HEK293T (cell line): Measurements from ENCODE around the gene HSD17B8.
A peak's percentile ranks its signal among the peaks of the same experiment; 100 is the strongest.

Source experiments
- CTCF ChIA-PET: fragments of 350-600 bp; formaldehyde crosslinking; extraction: SDS; loops from one replicate; lab custom pipeline; 2021; ENCODE audit warnings: antibody characterized with exemption, inconsistent platforms; lab: Yijun Ruan, JAX
- POLR2A ChIA-PET: fragments of 350-600 bp; formaldehyde crosslinking; extraction: SDS; loops from one replicate; lab custom pipeline; 2020; ENCODE audit warnings: antibody characterized with exemption, inconsistent platforms; lab: Yijun Ruan, JAX
- DNase-seq: peaks from one replicate; pipeline ENCODE4 v3.0.0; 2012; ENCODE audit warnings: mixed read lengths; ENCODE audit errors: extremely low spot score
- ARNT ChIP-seq: fragments of 450-650 bp; IDR thresholded peaks from 2 replicates; pipeline ENCODE4 v1.6.1; 2017; ENCODE audit warnings: mild to moderate bottlenecking
- BHLHE40 ChIP-seq: fragments of 450-650 bp; IDR thresholded peaks from 2 replicates; pipeline ENCODE4 v1.6.1; 2016; ENCODE audit warnings: mild to moderate bottlenecking, moderate library complexity, borderline replicate concordance
- CTBP1 ChIP-seq: fragments of 450-650 bp; IDR thresholded peaks from 2 replicates; pipeline ENCODE4 v1.6.1; 2016; ENCODE audit warnings: borderline replicate concordance
- ELF4 ChIP-seq: fragments of 450-650 bp; IDR thresholded peaks from 2 replicates; pipeline ENCODE4 v1.6.1; 2017; ENCODE audit warnings: antibody characterized with exemption
- FOXA1 ChIP-seq: fragments of 450-650 bp; IDR thresholded peaks from 2 replicates; pipeline ENCODE4 v1.6.1; 2016; ENCODE audit warnings: mild to moderate bottlenecking
- FOXK2 ChIP-seq: fragments of 450-650 bp; IDR thresholded peaks from 2 replicates; pipeline ENCODE4 v1.6.1; 2016; ENCODE audit warnings: mild to moderate bottlenecking
- FOXM1 ChIP-seq: fragments of 450-650 bp; IDR thresholded peaks from 2 replicates; pipeline ENCODE4 v1.6.1; 2017; ENCODE audit warnings: mild to moderate bottlenecking, borderline replicate concordance
- HDGF ChIP-seq: fragments of 450-650 bp; IDR thresholded peaks from 2 replicates; pipeline ENCODE4 v1.6.1; 2017; ENCODE audit warnings: antibody characterized with exemption, borderline replicate concordance
- L3MBTL2 ChIP-seq: fragments of 450-650 bp; conservative IDR thresholded peaks from 2 replicates; pipeline ENCODE4 v1.6.1; 2016; ENCODE audit warnings: mild to moderate bottlenecking
- LEF1 ChIP-seq: fragments of 450-650 bp; IDR thresholded peaks from 2 replicates; pipeline ENCODE4 v1.6.1; 2017; ENCODE audit warnings: mild to moderate bottlenecking, borderline replicate concordance
- NFRKB ChIP-seq: fragments of 450-650 bp; IDR thresholded peaks from 2 replicates; pipeline ENCODE4 v1.6.1; 2016; ENCODE audit warnings: mild to moderate bottlenecking, moderate library complexity
- SP1 ChIP-seq: fragments of 450-650 bp; IDR thresholded peaks from 2 replicates; pipeline ENCODE4 v1.6.1; 2017
- SUZ12 ChIP-seq: fragments of 450-650 bp; IDR thresholded peaks from 2 replicates; pipeline ENCODE4 v1.6.1; 2016; ENCODE audit warnings: mild to moderate bottlenecking
- TARDBP ChIP-seq: fragments of 450-650 bp; IDR thresholded peaks from 2 replicates; pipeline ENCODE4 v1.6.1; 2016
- ZNF384 ChIP-seq: fragments of 450-650 bp; IDR thresholded peaks from 2 replicates; pipeline ENCODE4 v1.6.1; 2016
- TF ChIP-seq, protein P1 (sequence below): fragments of 450-650 bp; IDR thresholded peaks from 2 replicates; pipeline ENCODE4 v1.6.1; 2016

Gene HSD17B8

DNA sequence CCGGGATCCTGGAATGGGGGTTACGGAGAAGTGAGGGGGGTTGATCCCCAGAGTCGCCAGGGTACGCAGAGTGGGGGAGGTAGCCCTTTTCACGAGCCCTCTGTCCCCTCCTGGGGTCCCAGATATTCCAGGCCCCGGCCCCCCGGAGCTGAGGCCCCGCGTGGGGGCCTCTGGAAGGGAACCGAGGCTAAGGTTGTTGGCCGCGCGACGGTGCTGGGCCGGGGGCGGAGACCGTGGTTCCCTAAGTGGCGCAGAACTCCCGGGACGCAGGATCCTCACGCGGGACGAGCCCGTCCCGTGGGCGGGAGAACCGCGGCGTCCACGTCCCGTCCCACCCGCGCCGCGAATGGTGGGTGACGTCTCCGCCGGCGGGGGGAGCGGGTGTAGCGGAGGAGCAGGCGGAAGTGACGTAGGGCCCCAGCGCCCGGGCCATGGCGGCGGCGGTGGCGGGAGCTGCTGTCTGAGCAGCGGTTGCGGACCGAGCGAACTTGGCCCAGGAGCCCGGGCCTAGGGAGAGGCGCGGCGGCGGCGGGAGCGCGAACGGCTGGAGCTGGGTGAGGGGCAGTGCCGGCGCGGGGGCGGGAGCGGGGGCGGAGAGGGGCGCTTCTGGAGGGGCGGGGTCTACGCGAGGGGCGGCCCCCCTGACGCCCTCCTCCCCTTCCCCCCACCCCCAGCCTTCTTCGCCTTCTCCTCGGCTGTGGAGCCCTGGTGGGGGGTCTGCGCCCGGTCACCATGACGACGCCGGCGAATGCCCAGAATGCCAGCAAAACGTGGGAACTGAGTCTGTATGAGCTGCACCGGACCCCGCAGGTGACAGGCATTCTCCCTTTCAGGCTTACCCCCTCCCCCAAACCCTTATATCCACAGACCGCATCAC, 3.9 kb downstream of the HSD17B8 start, which contains the start of gene RING1:
Gene RING1, plus strand, starts transcription at position 410 of the 877 bp plus-strand sequence. Its CDS starts 323 bp downstream, at position 733.
- peak; percentile 89 for DNase-seq
- CTCF ChIA-PET = no interaction called here
- peak; percentile 24; the same call in 1 of the 2 replicates for TF ChIP-seq FOXM1
- no peak for TF ChIP-seq L3MBTL2
- TF ChIP-seq LEF1 = 0 out of 2 replicates have a peak, but pooled peaks have one; percentile 55
- peak; percentile 95 for TF ChIP-seq TARDBP
- TF ChIP-seq FOXK2 = no peak
- POLR2A ChIA-PET = interaction anchor here (0.6 to 5.8 kb wide), 21 partner anchors 8 to 91 kb away, joined by 3 to 64 read pairs (median 5); partner anchors contain the start of genes B3GALT4, RPS18 and VPS52

GRCh38 chr6:33209856-33210255, 5.4 kb downstream of the HSD17B8 start:
- TF ChIP-seq ARNT (no peak), SP1 (no peak)
- TF ChIP-seq, protein P1, sequence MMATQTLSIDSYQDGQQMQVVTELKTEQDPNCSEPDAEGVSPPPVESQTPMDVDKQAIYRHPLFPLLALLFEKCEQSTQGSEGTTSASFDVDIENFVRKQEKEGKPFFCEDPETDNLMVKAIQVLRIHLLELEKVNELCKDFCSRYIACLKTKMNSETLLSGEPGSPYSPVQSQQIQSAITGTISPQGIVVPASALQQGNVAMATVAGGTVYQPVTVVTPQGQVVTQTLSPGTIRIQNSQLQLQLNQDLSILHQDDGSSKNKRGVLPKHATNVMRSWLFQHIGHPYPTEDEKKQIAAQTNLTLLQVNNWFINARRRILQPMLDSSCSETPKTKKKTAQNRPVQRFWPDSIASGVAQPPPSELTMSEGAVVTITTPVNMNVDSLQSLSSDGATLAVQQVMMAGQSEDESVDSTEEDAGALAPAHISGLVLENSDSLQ = no peak
- ChIA-PET CTCF (no interaction called here), POLR2A (interaction anchor here (1.5 to 5.8 kb wide), 2 partner anchors 16 to 39 kb away, joined by 3 to 64 read pairs; no protein-coding TSS in a partner anchor)
- no peak for DNase-seq

DNA sequence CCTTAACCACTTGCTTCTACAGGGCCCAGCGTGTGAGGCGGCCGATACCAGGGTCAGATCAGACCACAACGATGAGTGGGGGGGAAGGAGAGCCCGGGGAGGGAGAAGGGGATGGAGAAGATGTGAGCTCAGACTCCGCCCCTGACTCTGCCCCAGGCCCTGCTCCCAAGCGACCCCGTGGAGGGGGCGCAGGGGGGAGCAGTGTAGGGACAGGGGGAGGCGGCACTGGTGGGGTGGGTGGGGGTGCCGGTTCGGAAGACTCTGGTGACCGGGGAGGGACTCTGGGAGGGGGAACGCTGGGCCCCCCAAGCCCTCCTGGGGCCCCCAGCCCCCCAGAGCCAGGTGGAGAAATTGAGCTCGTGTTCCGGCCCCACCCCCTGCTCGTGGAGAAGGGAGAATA, 6.7 kb downstream of the HSD17B8 start:
- ChIA-PET CTCF (interaction anchor here (1.4 kb wide), 1 partner anchor 38 kb away, joined by 5 read pairs; no protein-coding TSS in a partner anchor), POLR2A (interaction anchor here (1.0 to 5.8 kb wide), 4 partner anchors 15 to 37 kb away, joined by 3 to 64 read pairs (median 5); no protein-coding TSS in a partner anchor)
- no peak for DNase-seq
- no peak for TF ChIP-seq FOXA1
- TF ChIP-seq L3MBTL2 = no peak
- TF ChIP-seq LEF1 = no peak
- TF ChIP-seq FOXM1 = no peak
- no peak for TF ChIP-seq ZNF384
- TF ChIP-seq, protein P1 = no peak
- TF ChIP-seq BHLHE40 = no peak
- TF ChIP-seq HDGF = no peak
- no peak for TF ChIP-seq TARDBP
- TF ChIP-seq ARNT = no peak
- no peak for TF ChIP-seq SUZ12
- TF ChIP-seq FOXK2 = no peak
- no peak for TF ChIP-seq ELF4

GRCh38 chr6:33211666-33212422, 7.4 kb downstream of the HSD17B8 start:
- POLR2A ChIA-PET = interaction anchor here (1.1 to 5.8 kb wide), 2 partner anchors 24 to 37 kb away, joined by 7 to 64 read pairs; no protein-coding TSS in a partner anchor
- TF ChIP-seq ELF4 = no peak
- no peak for TF ChIP-seq BHLHE40
- TF ChIP-seq FOXM1 = no peak
- TF ChIP-seq NFRKB = no peak
- no peak for TF ChIP-seq FOXA1
- TF ChIP-seq L3MBTL2 = no peak
- TF ChIP-seq SUZ12 = no peak
- TF ChIP-seq TARDBP = no peak
- TF ChIP-seq, protein P1 = no peak
- no peak for TF ChIP-seq ZNF384
- no peak for TF ChIP-seq SP1
- no peak for TF ChIP-seq FOXK2
- TF ChIP-seq HDGF = no peak
- DNase-seq = no peak
- CTCF ChIA-PET = interaction anchor here (1.4 kb wide), 1 partner anchor 37 kb away, joined by 5 read pairs; no protein-coding TSS in a partner anchor

DNA sequence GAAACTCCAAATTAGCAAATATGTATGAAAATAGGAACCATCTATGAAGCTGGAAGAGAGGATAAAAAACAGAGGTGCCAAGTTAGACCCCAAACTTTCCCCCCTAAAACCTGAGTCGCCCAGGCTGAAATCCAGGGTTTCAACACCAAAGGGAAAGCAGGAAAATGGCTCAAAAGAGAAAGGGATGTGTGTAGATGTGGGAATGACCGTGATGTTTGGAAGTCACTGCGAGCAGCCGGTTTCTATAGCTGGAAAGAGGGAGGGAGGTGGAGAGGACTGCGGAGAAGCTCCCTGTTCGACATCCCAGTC, 8.4 kb downstream of the HSD17B8 start:
- POLR2A ChIA-PET = no interaction called here
- CTCF ChIA-PET = no interaction called here
- no peak for TF ChIP-seq SP1
- TF ChIP-seq CTBP1 = no peak
- TF ChIP-seq HDGF = no peak
- no peak for TF ChIP-seq LEF1
- no peak for TF ChIP-seq FOXM1
- TF ChIP-seq NFRKB = no peak
- TF ChIP-seq SUZ12 = no peak
- no peak for DNase-seq
